NT2/D1 (cell line): ENCODE results near the gene SFTPA2.

Source experiments
- SUZ12 ChIP-seq: IDR thresholded peaks from 2 replicates; pipeline ENCODE4 v1.6.1; 2011; ENCODE audit not compliant: insufficient read length, insufficient read depth; ENCODE audit errors: extremely low read depth
- YY1 ChIP-seq: IDR thresholded peaks from 2 replicates; pipeline ENCODE4 v1.6.1; 2011; ENCODE audit not compliant: insufficient read length, insufficient read depth
- ZNF274 ChIP-seq: IDR thresholded peaks from 2 replicates; pipeline ENCODE4 v1.6.1; 2011; ENCODE audit warnings: mild to moderate bottlenecking, low read depth, low read length

- TF ChIP-seq ZNF274 (no peak), YY1 (no peak), SUZ12 (no peak)
These were observed 481 bp downstream of the SFTPA2 start for GRCh38 chr10:79559726-79560125.
